Right lobe of liver (tissue), 6 donors: Measurements from ENCODE around the gene RHBDF1. TPM values are rescaled to one million over a fixed set of nuclear protein-coding genes. Genes with fewer than 3 reads are reported as not detected.

ENCODE experiments used
- ATAC-seq, 4 donors: fragments of 200-7000 bp; cut with Tn5 transposase; one replicate each; pipeline ENCODE4 v1.9.1; 2020; ENCODE audit warnings: mild to moderate bottlenecking in 4 of 4, moderate library complexity in 4 of 4
- DNase-seq, 3 donors: peaks; one replicate each; pipeline ENCODE4 v3.0.0-alpha.2; 2020
- H3K27ac ChIP-seq, 3 donors: fragments of 200-600 bp; one replicate each; pipeline ENCODE4 v1.8.0; 2022
- H3K27me3 ChIP-seq, 2 donors: fragments of 200-600 bp; one replicate each; pipeline ENCODE4 v1.8.0; 2022
- H3K36me3 ChIP-seq, 4 donors: fragments of 200-600 bp; sonication (generic) in 1 of 4; one replicate each; pipeline versions ENCODE4 v1.5.1 to v1.8.0; 2017 to 2022; ENCODE audit warnings: control low read depth in 1 of 4
- H3K4me1 ChIP-seq, 4 donors: fragments of 200-600 bp; sonication (generic) in 1 of 4; one replicate each; pipeline versions ENCODE4 v1.5.1 to v1.8.0; 2017 to 2022; ENCODE audit warnings: control low read depth in 1 of 4
- H3K4me3 ChIP-seq, 3 donors: fragments of 200-600 bp; one replicate each; pipeline ENCODE4 v1.8.0; 2022
- H3K9me3 ChIP-seq, 4 donors: fragments of 200-600 bp; sonication (generic) in 1 of 4; one replicate each; pipeline versions ENCODE4 v1.5.1 to v1.8.0; 2017 to 2022; ENCODE audit warnings: control low read depth in 1 of 4
- CTCF ChIP-seq, 4 donors: fragments of 200-600 bp in 3 of 4; fragments of 450-650 bp in 1 of 4; IDR thresholded peaks; one replicate each; pipeline versions ENCODE4 v1.5.1 to v1.8.0; 2016 to 2022; ENCODE audit warnings: antibody characterized with exemption in 4 of 4, mild to moderate bottlenecking in 2 of 4
- POLR2A ChIP-seq: fragments of 450-650 bp; IDR thresholded peaks from one replicate; pipeline ENCODE4 v1.6.1; 2017; ENCODE audit warnings: antibody characterized with exemption, mild to moderate bottlenecking
- WGBS: methylation state at CpG from one replicate; pipeline ENCODE4 v1.1.6; 2018; ENCODE audit warnings: low coverage, low lambda C conversion rate; ENCODE audit not compliant: insufficient coverage; ENCODE audit errors: missing lambda C conversion rate; 5-methylcytosine and 5-hydroxymethylcytosine counted together
- intact Hi-C, 2 donors: fragments of 100-400 bp; cut with DNase I; formaldehyde crosslinking; loops; one replicate each; pipeline versions ENCODE4 v1.11.2 to v1.14.1; 2022
- total RNA-seq, 6 experiments: library from RNA; depleted of rRNA in 2 of 6; stranded (reverse); fragments of >200 nt in 2 of 6; fragmentation: NEBNext Ultra II Directional in 3 of 6; extraction: Animal tissue kit (Norgen Biotek cat#: 25700) in 3 of 6; gene quantifications; one replicate each; pipeline versions ENCODE4 v1.1.0 to v1.2.4, GENCODE V29; 2016 to 2023
- donor health status: DM: no; HTN: yes; CAD: no.
- donor health status: DM: no; HTN: no; CAD: no.
- donor health status: DM: no; HTN: no; CAD: no.
- donor health status: DM: no; HTN: yes; CAD: no.
- donor health status: DM: no; HTN: yes; CAD: no.

The RHBDF1 gene
- total RNA-seq, 6 experiments from 2014 or later = 5.0 to 14.3 (median 7.1) TPM

- peak in 1 of 3 donors; percentile 17 for DNase-seq
- TF ChIP-seq POLR2A = no peak
- TF ChIP-seq CTCF (IDR thresholded peaks at IDR 0.05) = no peak
- intact Hi-C loops = no loop called here
- no peak for ATAC-seq
- WGBS = 80% methylated on average over 3 of the region's 27 CpGs
- Histone ChIP-seq H3K4me1 (peaks cover 0 to 12% (median 2%) of the 10 kb centered on the region in 4 donors), H3K9me3 (no peaks in the 10 kb centered on the region), H3K36me3 (no peaks in the 10 kb centered on the region), H3K4me3 (no peak overlapping the region), H3K27ac (no peak overlapping the region), H3K27me3 (no peaks in the 10 kb centered on the region)
Measured at GRCh38 chr16:67884-68789, 4.3 kb downstream of the RHBDF1 start.

- H3K27me3 ChIP-seq = no peaks in the 10 kb centered on the region
- H3K4me3 ChIP-seq = no peak overlapping the region
- no peak overlapping the region for H3K27ac ChIP-seq
- TF ChIP-seq POLR2A (no peak), CTCF (IDR thresholded peaks at IDR 0.05) (no peak)
- ATAC-seq (peak; percentile 2 to 46 (median 25)), DNase-seq (peak in 2 of 3 donors; percentile 50 to 57)
- H3K9me3 ChIP-seq = no peaks in the 10 kb centered on the region
- H3K36me3 ChIP-seq = no peaks in the 10 kb centered on the region
- WGBS = 65% methylated on average over 2 of the region's 10 CpGs
- intact Hi-C loops = no loop called here
- peaks cover 0 to 6% (median 0%) of the 10 kb centered on the region in 4 donors for H3K4me1 ChIP-seq
Measured at GRCh38 chr16:67183-67791, 5.1 kb downstream of the RHBDF1 start.

GRCh38 chr16:66309-67182 is 5.9 kb downstream of the RHBDF1 start:
- intact Hi-C loops = no loop called here
- H3K36me3 ChIP-seq = no peaks in the 10 kb centered on the region
- H3K4me1 ChIP-seq = peaks cover 0 to 5% (median 0%) of the 10 kb centered on the region in 4 donors
- no peaks in the 10 kb centered on the region for H3K27me3 ChIP-seq
- H3K4me3 ChIP-seq = no peak overlapping the region
- H3K9me3 ChIP-seq = no peaks in the 10 kb centered on the region
- ATAC-seq (no peak), DNase-seq (peak in 1 of 3 donors; percentile 17)
- H3K27ac ChIP-seq = no peak overlapping the region
- WGBS = 77% methylated on average over 3 of the region's 13 CpGs
- TF ChIP-seq POLR2A (no peak), CTCF (IDR thresholded peaks at IDR 0.05) (no peak)

- no peak overlapping the region for H3K4me3 ChIP-seq
- whole genome bisulfite sequencing = no CpG with 5 or more reads among the region's 17 CpGs
- no peaks in the 10 kb centered on the region for H3K9me3 ChIP-seq
- DNase-seq = peak; percentile 85 to 86 (median 85)
- no peaks in the 10 kb centered on the region for H3K36me3 ChIP-seq
- peak; percentile 73 to 89 (median 87) for ATAC-seq
- H3K4me1 ChIP-seq = no peaks in the 10 kb centered on the region
- H3K27me3 ChIP-seq = no peaks in the 10 kb centered on the region
- no peak for TF ChIP-seq POLR2A
- TF ChIP-seq CTCF (IDR thresholded peaks at IDR 0.05) = peak; percentile 95 to 98 (median 96)
- no peak overlapping the region for H3K27ac ChIP-seq
- intact Hi-C loops = no loop called here
Measured at GRCh38 chr16:65745-66144, 6.7 kb downstream of the RHBDF1 start.
